BLaER1 treated with 17β-estradiol and CSF1 and Interleukin-3, amounts not matched to agents 10 nM and 100 nM (cell line): ENCODE results near the gene CENATAC.
"Not testable (repeated sequence)": the region's sequence is repeated elsewhere in the genome, so short reads cannot be mapped to it uniquely, and the experiment has no call there.

Source experiments
- H3K27ac ChIP-seq, 11 experiments: shearing (Covaris generic); formaldehyde crosslinking; 2 replicates each; pipeline ENCODE4 v1.8.1; 2022
- H3K27me3 ChIP-seq, 11 experiments: shearing (Covaris generic); formaldehyde crosslinking; 2 replicates each; pipeline ENCODE4 v1.8.1; 2022
- H3K36me3 ChIP-seq, 11 experiments: shearing (Covaris generic); formaldehyde crosslinking; 2 replicates each; pipeline ENCODE4 v1.8.1; 2022
- H3K4me1 ChIP-seq, 10 experiments: shearing (Covaris generic); formaldehyde crosslinking; 2 replicates each; pipeline ENCODE4 v1.8.1; 2022
- H3K4me2 ChIP-seq, 11 experiments: shearing (Covaris generic); formaldehyde crosslinking; 2 replicates each; pipeline ENCODE4 v1.8.1; 2022
- H3K4me3 ChIP-seq, 10 experiments: shearing (Covaris generic); formaldehyde crosslinking; 2 replicates each; pipeline ENCODE4 v1.8.1; 2022
- H3K9ac ChIP-seq, 11 experiments: shearing (Covaris generic); formaldehyde crosslinking; 2 replicates each; pipeline ENCODE4 v1.8.1; 2022
- H3K9me3 ChIP-seq, 11 experiments: shearing (Covaris generic); formaldehyde crosslinking; replicated peaks in 1 of 11; 2 replicates each; pipeline ENCODE4 v1.8.1; 2022
- H4K20me1 ChIP-seq, 11 experiments: shearing (Covaris generic); formaldehyde crosslinking; 2 replicates each; pipeline ENCODE4 v1.8.1; 2022
- Cebpa-rat ChIP-seq, 11 experiments: shearing (Covaris generic); IDR thresholded peaks; 2 replicates each; pipeline ENCODE4 v1.8.1; 2022

The CENATAC gene

GRCh38 chr11:119038884-119039283, 40.9 kb downstream of the CENATAC start:
- Histone ChIP-seq H3K36me3 (no peaks in the 10 kb centered on the region), H3K4me3 (no peak overlapping the region), H3K4me1 (peaks cover 0 to 17% (median 15%) of the 10 kb centered on the region in 10 experiments; a peak in 15 of 20 replicates), H4K20me1 (no peaks in the 10 kb centered on the region), H3K4me2 (peak overlapping the region in 9 of 11 experiments; percentile 16 to 55 (median 48); a peak in 9 of 22 replicates), H3K9me3 (no peaks in the 10 kb centered on the region), H3K27me3 (no peaks in the 10 kb centered on the region), H3K27ac (no peak overlapping the region), H3K9ac (no peak overlapping the region)
- no peak for TF ChIP-seq Cebpa-rat (IDR thresholded peaks at IDR 0.05)

- H3K4me3 ChIP-seq, H3K9ac ChIP-seq, H3K9me3 ChIP-seq, H4K20me1 ChIP-seq, H3K27me3 ChIP-seq, H3K36me3 ChIP-seq: not testable (repeated sequence)
- H3K27ac ChIP-seq: peak overlapping the region in 1 of 11 experiments; percentile 26; a peak in 1 of 22 replicates
- H3K4me1 ChIP-seq: peaks cover 0 to 14% (median 13%) of the 10 kb centered on the region in 10 experiments; a peak in 12 of 20 replicates
- H3K4me2 ChIP-seq: peak overlapping the region; percentile 16 to 55 (median 47); a peak in 17 of 22 replicates
These were observed 41.5 kb downstream of the CENATAC start for GRCh38 chr11:119039471-119039870.

- TF ChIP-seq Cebpa-rat (IDR thresholded peaks at IDR 0.05): no peak
- H4K20me1 ChIP-seq: peaks cover 0 to 29% (median 6%) of the 10 kb centered on the region in 11 experiments; a peak in 10 of 22 replicates
- no peaks in the 10 kb centered on the region for H3K27me3 ChIP-seq
- H3K36me3 ChIP-seq: peaks cover 25 to 28% (median 28%) of the 10 kb centered on the region in 11 experiments
- H3K4me2 ChIP-seq: no peak overlapping the region
- peaks cover 0 to 14% (median 13%) of the 10 kb centered on the region in 10 experiments; a peak in 12 of 20 replicates for H3K4me1 ChIP-seq
- no peaks in the 10 kb centered on the region for H3K9me3 ChIP-seq
- no peak overlapping the region for H3K27ac ChIP-seq
- no peak overlapping the region for H3K4me3 ChIP-seq
- no peak overlapping the region for H3K9ac ChIP-seq
These were observed 44.0 kb downstream of the CENATAC start for GRCh38 chr11:119041821-119042514.

- H3K27me3 ChIP-seq: no peaks in the 10 kb centered on the region
- no peak overlapping the region for H3K4me3 ChIP-seq
- peaks cover 0 to 14% (median 13%) of the 10 kb centered on the region in 10 experiments; a peak in 12 of 20 replicates for H3K4me1 ChIP-seq
- peaks cover 0 to 38% (median 9%) of the 10 kb centered on the region in 11 experiments; a peak in 11 of 22 replicates for H4K20me1 ChIP-seq
- H3K36me3 ChIP-seq: peaks cover 35 to 38% (median 37%) of the 10 kb centered on the region in 11 experiments
- no peak overlapping the region for H3K9ac ChIP-seq
- H3K9me3 ChIP-seq: no peaks in the 10 kb centered on the region
- H3K4me2 ChIP-seq: no peak overlapping the region
- no peak overlapping the region for H3K27ac ChIP-seq
- TF ChIP-seq Cebpa-rat (IDR thresholded peaks at IDR 0.05): no peak
These were observed 45.0 kb downstream of the CENATAC start for GRCh38 chr11:119042927-119043326.

- Histone ChIP-seq H3K4me3 (no peak overlapping the region), H3K9me3 (no peaks in the 10 kb centered on the region), H3K9ac (no peak overlapping the region), H3K27me3 (no peaks in the 10 kb centered on the region), H3K4me1 (peaks cover 0 to 7% (median 5%) of the 10 kb centered on the region in 10 experiments; a peak in 10 of 20 replicates), H4K20me1 (peaks cover 0 to 56% (median 21%) of the 10 kb centered on the region in 11 experiments; a peak in 12 of 22 replicates), H3K27ac (no peak overlapping the region), H3K36me3 (peaks cover 53 to 56% (median 55%) of the 10 kb centered on the region in 11 experiments), H3K4me2 (no peak overlapping the region)
- TF ChIP-seq Cebpa-rat (IDR thresholded peaks at IDR 0.05): no peak
These were observed 46.8 kb downstream of the CENATAC start for GRCh38 chr11:119044708-119045107.

- peaks cover 0 to 72% (median 32%) of the 10 kb centered on the region in 11 experiments; a peak in 13 of 22 replicates for H4K20me1 ChIP-seq
- H3K36me3 ChIP-seq: peaks cover 71 to 73% (median 73%) of the 10 kb centered on the region in 11 experiments
- no peak overlapping the region for H3K4me2 ChIP-seq
- no peak for TF ChIP-seq Cebpa-rat (IDR thresholded peaks at IDR 0.05)
- no peak overlapping the region for H3K4me3 ChIP-seq
- H3K27me3 ChIP-seq: no peaks in the 10 kb centered on the region
- H3K4me1 ChIP-seq: no peaks in the 10 kb centered on the region
- H3K9ac ChIP-seq: no peak overlapping the region
- no peaks in the 10 kb centered on the region for H3K9me3 ChIP-seq
- no peak overlapping the region for H3K27ac ChIP-seq
These were observed 48.6 kb downstream of the CENATAC start for GRCh38 chr11:119046489-119046888.

- Histone ChIP-seq H3K4me3 (no peak overlapping the region), H3K4me2 (no peak overlapping the region), H3K36me3 (peaks cover 78 to 81% (median 80%) of the 10 kb centered on the region in 11 experiments), H4K20me1 (peaks cover 0 to 79% (median 39%) of the 10 kb centered on the region in 11 experiments; a peak in 15 of 22 replicates), H3K9ac (no peak overlapping the region), H3K9me3 (no peaks in the 10 kb centered on the region), H3K27me3 (no peaks in the 10 kb centered on the region), H3K4me1 (no peaks in the 10 kb centered on the region), H3K27ac (no peak overlapping the region)
- no peak for TF ChIP-seq Cebpa-rat (IDR thresholded peaks at IDR 0.05)
These were observed 49.3 kb downstream of the CENATAC start for GRCh38 chr11:119047205-119047604.

- TF ChIP-seq Cebpa-rat (IDR thresholded peaks at IDR 0.05): no peak
- no peak overlapping the region for H3K4me3 ChIP-seq
- H3K4me2 ChIP-seq: no peak overlapping the region
- no peaks in the 10 kb centered on the region for H3K27me3 ChIP-seq
- H3K9me3 ChIP-seq: no peaks in the 10 kb centered on the region
- H3K36me3 ChIP-seq: peaks cover 92 to 95% (median 95%) of the 10 kb centered on the region in 11 experiments
- no peak overlapping the region for H3K27ac ChIP-seq
- peaks cover under 1 to 93% (median 52%) of the 10 kb centered on the region in 11 experiments; a peak in 16 of 22 replicates for H4K20me1 ChIP-seq
- H3K4me1 ChIP-seq: no peaks in the 10 kb centered on the region
- peak overlapping the region in 2 of 11 experiments; percentile 14 to 32; a peak in 1 of 22 replicates for H3K9ac ChIP-seq
These were observed 50.7 kb downstream of the CENATAC start for GRCh38 chr11:119048644-119049043.

- no peak for TF ChIP-seq Cebpa-rat (IDR thresholded peaks at IDR 0.05)
- Histone ChIP-seq H3K36me3 (peaks cover 97 to 99% (median 99%) of the 10 kb centered on the region in 11 experiments), H3K4me3 (no peak overlapping the region), H3K9me3 (no peaks in the 10 kb centered on the region), H3K27me3 (no peaks in the 10 kb centered on the region), H4K20me1 (peaks cover 5 to 97% (median 56%) of the 10 kb centered on the region in 11 experiments; a peak in 17 of 22 replicates), H3K9ac (peak overlapping the region in 2 of 11 experiments; percentile 14 to 32; a peak in 1 of 22 replicates), H3K4me1 (peaks cover 0 to 3% (median 0%) of the 10 kb centered on the region in 10 experiments; a peak in 2 of 20 replicates), H3K4me2 (no peak overlapping the region), H3K27ac (no peak overlapping the region)
These were observed 51.1 kb downstream of the CENATAC start for GRCh38 chr11:119049081-119049480.
